Memory B cell (primary cell): ENCODE results near the gene HSD17B3.

Experiments
- ATAC-seq: fragments of 150-1000 bp; cut with Tn5 transposase; 2 replicates; pipeline ENCODE4 v1.10.0; 2021; ENCODE audit warnings: low read depth, mild to moderate bottlenecking, moderate library complexity
- DNase-seq, 2 donors: peaks; one replicate each; pipeline ENCODE4 v3.0.0; 2022; ENCODE audit warnings: low spot score in 2 of 2
- H3K27ac Mint-ChIP-seq: one replicate; pipeline ENCODE4 v1.8.0; 2022; ENCODE audit warnings: mild to moderate bottlenecking, moderate library complexity, mixed read lengths
- H3K27me3 Mint-ChIP-seq: one replicate; pipeline ENCODE4 v1.8.0; 2022; ENCODE audit warnings: mixed read lengths
- H3K36me3 Mint-ChIP-seq: one replicate; pipeline ENCODE4 v1.8.0; 2022; ENCODE audit warnings: mild to moderate bottlenecking, mixed read lengths
- H3K4me1 Mint-ChIP-seq: one replicate; pipeline ENCODE4 v1.8.0; 2022; ENCODE audit warnings: mixed read lengths
- H3K4me3 Mint-ChIP-seq: one replicate; pipeline ENCODE4 v1.8.0; 2022; ENCODE audit warnings: mild to moderate bottlenecking, moderate library complexity, mixed read lengths
- H3K9me3 Mint-ChIP-seq: one replicate; pipeline ENCODE4 v1.8.0; 2022; ENCODE audit warnings: mixed read lengths

Gene HSD17B3

DNA sequence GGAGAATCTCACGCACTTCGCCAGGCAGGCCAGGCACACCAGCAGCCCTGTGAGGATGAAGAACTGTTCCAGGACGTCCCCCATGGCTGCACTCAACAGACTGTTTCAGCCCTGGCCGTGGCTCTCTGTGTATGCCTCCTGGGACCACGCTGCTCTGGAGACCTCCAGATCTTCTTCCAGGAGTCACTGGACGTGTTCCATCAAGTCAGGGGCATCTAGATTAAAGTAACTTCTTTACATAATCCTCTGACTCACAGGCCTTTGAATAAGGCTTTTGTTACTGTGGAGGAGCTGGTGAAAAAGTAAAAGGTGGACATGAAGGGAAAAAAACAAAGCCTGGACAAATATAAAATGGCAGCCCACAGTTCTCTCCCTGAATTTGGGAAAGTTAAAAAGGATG is at the start of gene HSD17B3:
Gene HSD17B3 (minus strand): TSS at position 156 of the 400 bp plus-strand sequence. CDS start 72 bp downstream, at position 84.
- Mint-ChIP-seq H3K4me3 (no peak within 1 kb of the TSS), H3K27me3 (peaks cover 1% of the 10 kb centered on the region), H3K36me3 (peaks cover 2% of the 10 kb centered on the region), H3K4me1 (no peaks in the 10 kb centered on the region), H3K9me3 (peaks cover 5% of the 10 kb centered on the region), H3K27ac (no peak within 1 kb of the TSS)
- DNase-seq (no peak), ATAC-seq (no peak)

DNA sequence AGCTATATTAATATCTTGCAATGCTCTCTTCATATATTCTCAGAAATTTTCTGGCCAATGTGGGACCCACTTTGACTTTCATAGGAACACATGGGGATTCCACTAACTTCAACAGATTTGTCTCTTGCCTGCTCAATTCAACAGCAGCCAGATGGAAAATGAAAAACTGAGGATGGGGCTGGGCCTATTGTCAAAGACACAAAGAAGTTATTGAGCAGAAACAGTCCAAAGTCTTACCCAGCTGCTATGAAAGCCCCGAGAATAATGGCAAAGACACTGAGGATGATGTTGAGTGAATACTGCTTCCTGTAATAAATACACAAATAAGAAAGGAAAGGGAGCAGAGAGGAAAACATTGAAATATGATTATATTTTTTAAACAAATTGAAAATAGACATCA is 48.9 kb upstream of the HSD17B3 start:
- Mint-ChIP-seq H3K4me3 (no peak overlapping the region), H3K9me3 (peaks cover 3% of the 10 kb centered on the region), H3K27ac (no peak overlapping the region), H3K4me1 (no peaks in the 10 kb centered on the region), H3K36me3 (peaks cover 9% of the 10 kb centered on the region), H3K27me3 (no peaks in the 10 kb centered on the region)
- no peak for ATAC-seq
- no peak for DNase-seq

DNA sequence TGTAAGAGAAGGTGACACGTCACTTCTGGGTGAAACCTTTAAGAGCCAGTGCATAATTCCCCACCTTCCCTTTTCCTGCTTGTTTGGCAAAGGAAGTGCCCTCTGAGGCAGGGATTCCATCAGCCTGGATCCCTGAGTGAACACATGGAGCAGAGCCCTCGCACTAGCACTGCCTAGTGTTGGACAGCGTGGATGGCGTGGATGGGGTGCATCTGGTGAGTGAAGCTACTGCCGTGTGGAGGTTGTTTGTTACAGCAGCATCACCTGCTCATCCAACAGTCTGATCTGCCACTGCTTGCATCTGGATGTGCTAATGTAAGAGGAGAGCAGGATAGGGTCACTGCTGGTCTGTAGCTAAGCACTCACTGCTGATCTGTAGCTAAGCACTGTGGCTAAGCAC is 46.3 kb upstream of the HSD17B3 start:
- DNase-seq (no peak), ATAC-seq (no peak)
- H3K9me3 Mint-ChIP-seq = peaks cover 3% of the 10 kb centered on the region
- H3K4me3 Mint-ChIP-seq = no peak overlapping the region
- H3K4me1 Mint-ChIP-seq = no peaks in the 10 kb centered on the region
- H3K27ac Mint-ChIP-seq = no peak overlapping the region
- H3K27me3 Mint-ChIP-seq = no peaks in the 10 kb centered on the region
- peaks cover 9% of the 10 kb centered on the region for H3K36me3 Mint-ChIP-seq

DNA sequence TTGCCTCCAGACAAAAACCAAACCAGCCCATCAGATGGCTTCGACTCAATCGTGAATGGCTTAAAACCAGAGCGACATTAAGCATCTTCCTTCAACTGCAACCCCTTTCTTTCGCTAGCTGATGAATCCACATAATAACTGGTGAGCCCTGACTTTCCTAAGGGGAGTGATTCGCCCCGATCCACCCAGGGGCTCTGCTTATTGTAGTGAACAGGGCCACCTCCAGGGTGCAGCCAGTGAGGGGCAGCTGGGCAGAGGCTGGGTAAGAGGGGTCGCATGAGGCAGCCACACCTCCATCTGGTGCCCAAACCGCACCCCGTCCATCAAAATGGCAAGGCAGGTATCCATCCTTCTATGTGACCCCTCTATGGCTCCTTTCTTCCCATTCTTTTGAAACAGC is 43.6 kb upstream of the HSD17B3 start:
- ATAC-seq (no peak), DNase-seq (no peak)
- Mint-ChIP-seq H3K9me3 (peaks cover 3% of the 10 kb centered on the region), H3K27me3 (no peaks in the 10 kb centered on the region), H3K4me1 (no peaks in the 10 kb centered on the region), H3K27ac (peak overlapping the region; percentile 16), H3K4me3 (no peak overlapping the region), H3K36me3 (peaks cover 9% of the 10 kb centered on the region)

DNA sequence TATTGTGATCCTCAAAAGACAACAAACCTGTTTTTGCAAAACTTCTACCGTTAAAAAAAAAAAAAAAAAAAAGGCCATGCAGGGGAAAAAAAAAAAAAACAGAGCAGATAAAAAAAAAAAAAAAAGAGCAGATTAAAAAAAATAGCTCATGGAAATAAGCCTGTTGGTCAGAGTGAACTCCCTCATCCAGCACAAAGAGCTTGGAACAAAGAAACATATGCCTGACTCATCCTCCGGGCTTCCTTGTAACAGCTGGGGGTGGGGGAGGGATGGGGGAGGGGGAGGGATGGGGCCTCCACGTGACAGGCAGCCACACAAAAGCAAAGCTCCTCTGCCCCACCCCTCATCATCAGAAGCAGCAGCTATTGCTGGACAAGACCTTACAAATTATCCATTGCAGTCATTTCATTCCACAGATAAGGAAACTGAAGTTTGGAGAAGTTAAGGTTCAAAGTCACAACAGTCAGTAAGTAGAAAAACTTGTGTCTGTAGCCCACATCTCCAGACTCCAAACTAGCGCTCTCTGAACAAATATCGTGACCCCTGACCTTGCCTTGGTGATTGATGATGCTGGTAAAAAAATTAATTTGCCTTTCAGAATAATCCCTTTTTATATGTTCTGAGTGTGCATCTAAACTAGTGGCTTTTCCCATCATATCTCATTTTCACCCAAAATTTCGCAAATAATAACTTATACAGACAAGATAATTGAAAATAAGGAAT is 42.6 kb upstream of the HSD17B3 start:
- Mint-ChIP-seq H3K4me3 (no peak overlapping the region), H3K36me3 (peaks cover 9% of the 10 kb centered on the region), H3K9me3 (peaks cover 3% of the 10 kb centered on the region), H3K27me3 (no peaks in the 10 kb centered on the region), H3K4me1 (no peaks in the 10 kb centered on the region), H3K27ac (no peak overlapping the region)
- ATAC-seq (no peak), DNase-seq (no peak)

DNA sequence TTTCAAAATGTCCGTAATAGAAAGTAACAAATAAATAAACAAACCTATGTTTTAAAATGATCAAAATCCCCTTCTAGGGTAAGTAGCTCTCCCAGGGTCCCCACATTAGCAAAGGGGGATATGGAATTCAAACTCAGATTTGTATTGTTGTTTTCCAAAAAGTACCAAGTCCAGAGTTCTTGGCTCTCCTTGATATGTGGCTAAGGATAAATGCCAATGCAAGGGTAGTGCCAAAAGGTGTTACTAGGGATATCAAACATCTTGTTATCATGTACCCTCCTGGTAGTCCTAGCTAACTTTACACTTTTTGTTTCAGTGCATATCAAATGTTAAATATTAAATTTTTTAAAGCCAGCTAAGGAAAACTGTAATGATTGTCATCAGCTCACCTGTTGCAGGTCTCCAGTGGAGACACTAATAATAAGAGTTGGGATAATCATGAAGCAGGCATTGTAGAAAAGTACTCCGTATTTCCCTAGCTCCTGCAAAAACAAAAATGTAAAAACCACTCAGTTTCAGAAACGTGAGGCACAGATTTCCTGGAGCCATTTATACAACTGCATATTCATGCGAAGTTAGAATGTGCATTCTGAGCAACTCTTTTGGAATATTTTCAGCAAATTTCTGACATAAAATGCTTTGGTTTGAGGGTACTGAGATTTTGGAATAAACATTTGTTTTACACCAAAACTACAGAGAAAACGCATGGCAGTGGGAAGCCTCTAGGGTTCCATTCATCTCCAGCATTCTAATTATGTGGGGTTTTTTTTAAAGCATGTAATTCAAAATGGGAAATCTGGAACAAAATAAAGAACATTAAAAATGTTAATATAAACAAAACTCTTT is 41.8 kb upstream of the HSD17B3 start:
- H3K9me3 Mint-ChIP-seq = peaks cover 3% of the 10 kb centered on the region
- H3K4me3 Mint-ChIP-seq = no peak overlapping the region
- ATAC-seq (no peak), DNase-seq (no peak)
- H3K36me3 Mint-ChIP-seq = peaks cover 6% of the 10 kb centered on the region
- no peaks in the 10 kb centered on the region for H3K4me1 Mint-ChIP-seq
- no peaks in the 10 kb centered on the region for H3K27me3 Mint-ChIP-seq
- no peak overlapping the region for H3K27ac Mint-ChIP-seq

DNA sequence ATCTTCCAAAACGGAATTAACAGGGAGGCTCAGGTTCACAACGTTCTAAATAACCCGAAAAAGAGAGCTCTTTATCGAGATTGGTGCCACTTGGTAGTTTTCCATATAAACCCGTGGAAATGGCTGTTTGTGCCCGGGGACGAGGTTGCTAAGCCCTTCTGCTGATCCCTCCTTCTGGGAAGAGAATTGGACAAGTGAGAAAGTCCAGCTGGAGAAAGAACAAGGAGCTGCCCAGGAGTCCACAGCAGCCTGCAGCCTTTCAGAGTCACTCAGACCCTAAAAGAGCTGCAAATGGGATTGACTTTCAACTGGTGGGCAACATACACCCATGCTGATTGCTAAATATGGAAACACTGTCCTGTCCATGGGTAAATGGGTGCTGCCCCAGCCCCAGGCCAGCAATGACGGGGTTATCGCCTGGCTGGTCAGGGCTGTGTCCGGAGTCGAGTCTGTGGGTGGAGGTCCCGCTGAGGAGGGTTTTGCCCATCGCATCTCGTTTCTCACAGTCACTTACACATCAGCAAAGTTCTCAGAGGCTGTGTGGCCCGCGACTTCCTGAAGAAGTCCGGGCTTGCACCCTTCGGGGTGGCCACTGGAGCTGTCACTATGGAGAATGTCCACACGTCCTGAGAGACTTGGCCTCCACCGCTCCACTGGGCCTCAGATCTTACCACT is 40.7 kb upstream of the HSD17B3 start:
- Mint-ChIP-seq H3K36me3 (no peaks in the 10 kb centered on the region), H3K9me3 (no peaks in the 10 kb centered on the region)

DNA sequence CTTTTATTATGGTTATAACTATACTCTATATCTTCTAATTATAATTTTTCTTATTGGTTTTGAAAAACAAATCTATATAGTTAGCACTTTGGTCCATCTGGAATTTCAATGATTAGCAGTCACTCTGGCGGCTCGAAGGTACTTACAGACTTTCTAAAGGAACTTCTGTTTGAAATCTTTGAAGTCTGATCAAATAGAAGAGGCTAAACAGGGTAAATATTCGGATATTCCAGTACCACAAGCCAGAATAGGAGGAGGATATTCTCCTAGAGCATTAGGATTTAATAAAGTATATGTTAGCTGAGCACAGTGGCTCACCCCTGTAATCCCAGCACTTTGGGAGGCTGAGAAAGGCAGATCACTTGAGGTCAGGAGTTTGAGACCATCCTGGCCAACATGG is 38.7 kb upstream of the HSD17B3 start:
- H3K9me3 Mint-ChIP-seq = no peaks in the 10 kb centered on the region
- H3K36me3 Mint-ChIP-seq = no peaks in the 10 kb centered on the region
- H3K27me3 Mint-ChIP-seq = no peaks in the 10 kb centered on the region
- DNase-seq (no peak), ATAC-seq (no peak)
- H3K4me3 Mint-ChIP-seq = no peak overlapping the region
- H3K4me1 Mint-ChIP-seq = no peaks in the 10 kb centered on the region
- no peak overlapping the region for H3K27ac Mint-ChIP-seq

More for the DNA sequence above, 40.7 kb upstream of the HSD17B3 start:
- Mint-ChIP-seq H3K4me1 (no peaks in the 10 kb centered on the region), H3K4me3 (no peak overlapping the region), H3K27ac (peak overlapping the region; percentile 53), H3K27me3 (no peaks in the 10 kb centered on the region)
- DNase-seq (no peak), ATAC-seq (no peak)

DNA sequence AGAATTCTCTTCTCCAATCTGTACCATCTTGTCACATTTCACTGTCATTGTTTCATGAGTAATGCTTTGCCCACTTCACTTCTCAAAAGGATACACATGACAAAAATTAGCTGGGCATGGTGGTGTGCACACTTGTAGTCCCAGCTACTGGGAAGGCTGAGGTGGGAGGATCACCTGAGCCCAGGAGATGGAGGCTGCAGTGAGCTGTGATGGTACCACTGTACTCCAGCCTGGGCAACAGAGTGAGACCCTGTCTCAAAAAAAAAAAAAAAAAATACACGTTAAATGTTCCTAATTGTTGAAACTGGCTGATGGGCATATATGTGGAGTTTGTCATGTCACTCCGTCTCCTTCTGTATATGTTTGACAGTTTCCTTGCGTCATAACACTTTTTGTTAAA is 36.3 kb upstream of the HSD17B3 start:
- no peaks in the 10 kb centered on the region for H3K27me3 Mint-ChIP-seq
- H3K4me3 Mint-ChIP-seq = no peak overlapping the region
- peaks cover 4% of the 10 kb centered on the region for H3K36me3 Mint-ChIP-seq
- H3K27ac Mint-ChIP-seq = no peak overlapping the region
- H3K4me1 Mint-ChIP-seq = no peaks in the 10 kb centered on the region
- ATAC-seq (no peak), DNase-seq (no peak)
- peaks cover 2% of the 10 kb centered on the region for H3K9me3 Mint-ChIP-seq

DNA sequence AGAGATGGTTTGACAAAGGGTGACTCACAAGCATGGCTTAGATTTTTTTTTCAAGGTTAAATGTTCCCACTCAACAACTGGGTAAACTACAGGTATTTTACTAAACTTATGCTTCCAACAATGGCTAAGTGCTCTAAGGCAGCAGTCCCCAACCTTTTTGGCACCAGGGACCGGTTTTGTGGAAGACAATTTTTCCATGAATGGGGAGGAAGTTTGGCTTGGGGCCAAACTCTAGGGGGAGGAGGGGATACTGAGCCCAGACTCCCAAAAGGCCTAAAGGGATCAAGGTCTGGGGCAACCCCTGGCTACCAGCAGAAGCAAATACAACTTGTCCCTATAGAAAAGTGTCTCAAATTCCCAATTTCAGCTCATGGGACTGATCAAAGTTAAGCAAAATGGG is 32.0 kb upstream of the HSD17B3 start:
- Mint-ChIP-seq H3K27me3 (no peaks in the 10 kb centered on the region), H3K4me1 (no peaks in the 10 kb centered on the region), H3K9me3 (peaks cover 2% of the 10 kb centered on the region), H3K4me3 (no peak overlapping the region), H3K36me3 (peaks cover 4% of the 10 kb centered on the region), H3K27ac (no peak overlapping the region)
- DNase-seq (no peak), ATAC-seq (no peak)

DNA sequence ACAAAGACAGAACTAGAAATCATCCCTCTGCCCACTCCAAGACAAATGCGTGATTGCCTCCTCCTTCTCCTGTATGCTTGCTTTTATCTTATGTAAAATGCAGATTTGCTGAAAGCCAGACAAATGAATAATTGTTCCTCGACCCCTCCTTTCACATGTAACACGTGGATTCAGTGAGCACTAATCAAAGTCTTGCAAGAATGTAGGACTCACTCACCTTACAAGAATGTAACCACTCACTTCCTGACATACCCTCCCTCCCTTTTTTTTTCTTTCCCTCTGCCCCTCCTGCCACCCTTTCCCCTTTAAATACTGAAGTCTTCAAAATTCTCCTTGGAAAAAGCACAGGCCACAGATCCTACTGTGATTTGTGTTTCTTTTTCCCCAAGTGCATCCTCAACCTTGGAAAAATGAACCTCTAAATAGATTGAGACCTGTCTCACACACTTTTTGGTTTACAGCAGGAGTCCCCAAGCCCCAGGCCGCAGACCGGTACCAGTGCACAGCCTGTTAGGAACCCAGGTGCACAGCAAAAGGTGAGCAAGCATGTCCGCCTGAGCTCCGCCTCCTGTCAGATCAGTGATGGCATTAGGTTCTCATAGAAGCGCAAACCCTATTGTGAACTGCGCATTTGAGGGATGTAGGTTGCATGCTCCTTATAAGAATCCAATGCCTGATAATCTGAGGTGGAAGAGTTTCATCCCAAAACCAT is 29.4 kb upstream of the HSD17B3 start:
- no peaks in the 10 kb centered on the region for H3K4me1 Mint-ChIP-seq
- peaks cover 2% of the 10 kb centered on the region for H3K9me3 Mint-ChIP-seq
- DNase-seq (no peak), ATAC-seq (no peak)
- H3K27ac Mint-ChIP-seq = no peak overlapping the region
- H3K27me3 Mint-ChIP-seq = no peaks in the 10 kb centered on the region
- H3K4me3 Mint-ChIP-seq = no peak overlapping the region
- peaks cover 4% of the 10 kb centered on the region for H3K36me3 Mint-ChIP-seq

DNA sequence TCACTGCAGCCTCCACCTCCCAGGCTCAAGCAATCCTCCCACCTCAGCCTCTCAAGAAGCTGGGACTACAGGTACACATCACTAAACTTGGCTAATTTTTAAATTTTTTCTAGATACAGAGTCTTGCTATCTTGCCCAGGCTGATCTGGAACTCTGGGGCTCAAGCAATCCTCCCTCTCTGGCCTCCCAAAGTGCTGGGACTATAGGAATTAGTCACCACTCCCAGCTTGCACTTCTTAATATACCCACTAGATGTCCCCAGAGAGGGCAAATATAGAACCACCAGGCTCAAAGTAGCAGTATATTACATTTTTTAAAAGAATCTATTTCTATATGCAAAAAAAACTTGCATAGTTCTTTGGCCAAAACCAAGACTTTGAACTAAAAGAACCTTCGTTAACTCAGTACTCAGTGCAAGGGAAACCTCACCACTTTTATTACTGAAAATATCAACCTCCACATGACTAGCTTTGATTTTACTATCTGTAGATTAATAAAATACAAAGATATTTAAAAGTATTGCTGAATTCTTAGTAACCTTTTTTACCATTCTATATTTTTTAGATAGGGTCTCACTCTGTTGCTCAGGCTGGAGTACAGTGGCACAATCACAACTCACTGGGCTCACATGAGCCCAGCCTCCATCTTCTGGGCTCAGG is 25.8 kb upstream of the HSD17B3 start:
- Mint-ChIP-seq H3K4me3 (no peak overlapping the region), H3K27me3 (no peaks in the 10 kb centered on the region), H3K27ac (no peak overlapping the region), H3K4me1 (no peaks in the 10 kb centered on the region), H3K36me3 (no peaks in the 10 kb centered on the region), H3K9me3 (no peaks in the 10 kb centered on the region)
- peak; percentile 35 to 52 for DNase-seq
- ATAC-seq = peak; percentile 53

DNA sequence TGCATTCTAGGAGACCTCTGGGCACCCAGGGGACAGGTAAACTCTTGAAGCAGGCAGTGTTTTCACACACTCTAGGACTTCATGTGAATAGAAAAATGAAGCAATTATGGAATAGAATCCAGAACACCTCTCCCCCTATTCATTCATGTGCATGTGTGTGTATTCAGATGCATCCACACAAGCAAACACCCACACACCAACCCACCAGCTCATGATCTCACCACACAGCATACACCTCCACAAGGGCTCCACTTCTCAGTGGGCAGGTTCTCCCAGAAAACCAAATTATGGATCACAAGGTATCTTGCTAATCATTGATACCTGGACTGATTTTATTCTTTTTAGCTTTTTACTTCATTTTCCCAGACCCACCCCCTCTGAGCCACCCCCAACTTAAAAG is 21.2 kb upstream of the HSD17B3 start:
- no peaks in the 10 kb centered on the region for H3K36me3 Mint-ChIP-seq

More for the DNA sequence above, 21.2 kb upstream of the HSD17B3 start:
- Mint-ChIP-seq H3K4me3 (no peak overlapping the region), H3K4me1 (no peaks in the 10 kb centered on the region), H3K27me3 (no peaks in the 10 kb centered on the region), H3K27ac (no peak overlapping the region), H3K9me3 (no peaks in the 10 kb centered on the region)
- DNase-seq = no peak
- no peak for ATAC-seq
